ENCODE results near the gene SAP30. TPM values are rescaled to one million over a fixed set of nuclear protein-coding genes. Genes with fewer than 3 reads are reported as not detected.
A peak's percentile ranks its signal among the peaks of the same experiment; 100 is the strongest.

Gene SAP30
- total and polyA plus RNA-seq, 8 donors = 2.3 to 7.5 (median 4.0) TPM

GRCh38 chr4:173405840-173406606 lies 35.3 kb downstream of the SAP30 start:
- intact Hi-C loops (cut with DNase I) = no loop called here
- Histone ChIP-seq H3K4me3 (no peak overlapping the region), H3K4me1 (peaks cover 0 to 10% (median 0%) of the 10 kb centered on the region in 3 donors), H3K27ac (no peak overlapping the region), H3K36me3 (no peaks in the 10 kb centered on the region), H3K27me3 (no peaks in the 10 kb centered on the region), H3K9me3 (no peaks in the 10 kb centered on the region)
- WGBS, 2 donors = 76 to 81% methylated on average over 4 of the region's 4 CpGs
- TF ChIP-seq, protein P1, sequence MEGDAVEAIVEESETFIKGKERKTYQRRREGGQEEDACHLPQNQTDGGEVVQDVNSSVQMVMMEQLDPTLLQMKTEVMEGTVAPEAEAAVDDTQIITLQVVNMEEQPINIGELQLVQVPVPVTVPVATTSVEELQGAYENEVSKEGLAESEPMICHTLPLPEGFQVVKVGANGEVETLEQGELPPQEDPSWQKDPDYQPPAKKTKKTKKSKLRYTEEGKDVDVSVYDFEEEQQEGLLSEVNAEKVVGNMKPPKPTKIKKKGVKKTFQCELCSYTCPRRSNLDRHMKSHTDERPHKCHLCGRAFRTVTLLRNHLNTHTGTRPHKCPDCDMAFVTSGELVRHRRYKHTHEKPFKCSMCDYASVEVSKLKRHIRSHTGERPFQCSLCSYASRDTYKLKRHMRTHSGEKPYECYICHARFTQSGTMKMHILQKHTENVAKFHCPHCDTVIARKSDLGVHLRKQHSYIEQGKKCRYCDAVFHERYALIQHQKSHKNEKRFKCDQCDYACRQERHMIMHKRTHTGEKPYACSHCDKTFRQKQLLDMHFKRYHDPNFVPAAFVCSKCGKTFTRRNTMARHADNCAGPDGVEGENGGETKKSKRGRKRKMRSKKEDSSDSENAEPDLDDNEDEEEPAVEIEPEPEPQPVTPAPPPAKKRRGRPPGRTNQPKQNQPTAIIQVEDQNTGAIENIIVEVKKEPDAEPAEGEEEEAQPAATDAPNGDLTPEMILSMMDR (IDR thresholded peaks at IDR 0.05) = no peak
- DNase-seq (no peak), FAIRE-seq (no peak), ATAC-seq (no peak)

GRCh38 chr4:173410079-173410478 lies 39.3 kb downstream of the SAP30 start:
- intact Hi-C loops (cut with DNase I) = loop anchor here (5.0 to 10.0 kb wide), 3 partner anchors 85 to 395 kb away; no protein-coding TSS in a partner anchor
- H3K36me3 ChIP-seq = no peaks in the 10 kb centered on the region
- WGBS, 2 donors = 44 to 45% methylated on average over 2 of the region's 2 CpGs
- no peaks in the 10 kb centered on the region for H3K9me3 ChIP-seq
- H3K27me3 ChIP-seq = no peaks in the 10 kb centered on the region
- DNase-seq = no peak
- H3K4me1 ChIP-seq = peaks cover 0 to 2% (median 0%) of the 10 kb centered on the region in 3 donors
- TF ChIP-seq, protein P1 (IDR thresholded peaks at IDR 0.05) = no peak
- H3K27ac ChIP-seq = no peak overlapping the region
- H3K4me3 ChIP-seq = no peak overlapping the region
- FAIRE-seq = no peak
- no peak for ATAC-seq

DNA sequence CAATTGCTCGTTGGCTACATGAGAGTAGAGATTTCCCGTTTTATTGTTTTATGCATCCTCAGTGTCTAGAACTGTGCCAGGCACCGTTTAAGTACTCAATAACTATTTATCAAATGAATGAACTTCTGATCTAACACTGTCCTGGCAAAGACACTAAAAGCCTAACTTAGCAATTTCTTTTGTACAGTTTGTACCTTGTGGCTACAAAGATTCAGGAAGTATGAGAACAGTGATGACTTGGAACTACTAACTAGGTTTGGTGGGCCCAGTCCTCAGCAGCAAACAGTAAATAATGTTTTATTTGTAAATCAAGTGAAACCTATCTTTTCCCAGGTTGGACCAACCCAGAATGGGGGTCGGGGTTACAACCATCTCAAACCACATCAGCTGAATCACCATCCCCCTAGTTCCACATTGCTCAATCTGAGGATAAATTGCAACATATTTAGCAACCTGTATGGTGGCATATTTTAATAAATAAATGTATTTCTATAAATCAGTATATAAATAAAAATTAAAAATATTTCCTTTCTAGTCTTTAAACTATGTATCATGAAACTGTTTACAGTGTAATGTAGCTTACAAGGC lies 40.4 kb downstream of the SAP30 start:
- no peaks in the 10 kb centered on the region for H3K27me3 ChIP-seq
- FAIRE-seq (no peak), DNase-seq (no peak), ATAC-seq (peak in 1 of 4 donors; percentile 30)
- H3K27ac ChIP-seq = no peak overlapping the region
- H3K36me3 ChIP-seq = no peaks in the 10 kb centered on the region
- peaks cover 0 to 2% (median 0%) of the 10 kb centered on the region in 3 donors for H3K4me1 ChIP-seq
- intact Hi-C loops (cut with DNase I) = loop anchor here (5.0 to 10.0 kb wide), 3 partner anchors 86 to 396 kb away; no protein-coding TSS in a partner anchor
- WGBS, 2 donors = 39 to 52% methylated on average over 4 of the region's 4 CpGs
- TF ChIP-seq, protein P1 (IDR thresholded peaks at IDR 0.05) = no peak
- no peaks in the 10 kb centered on the region for H3K9me3 ChIP-seq
- no peak overlapping the region for H3K4me3 ChIP-seq

- intact Hi-C loops (cut with DNase I) = loop anchor here (5.0 to 10.0 kb wide), 3 partner anchors 88 to 398 kb away; no protein-coding TSS in a partner anchor
- Histone ChIP-seq H3K27me3 (no peaks in the 10 kb centered on the region), H3K36me3 (no peaks in the 10 kb centered on the region), H3K9me3 (no peaks in the 10 kb centered on the region), H3K4me1 (peaks cover 0 to 3% (median 2%) of the 10 kb centered on the region in 3 donors), H3K4me3 (no peak overlapping the region), H3K27ac (no peak overlapping the region)
- 69% methylated on average over 1 of the region's 1 CpG for WGBS, 2 donors
- TF ChIP-seq, protein P1 (IDR thresholded peaks at IDR 0.05) = no peak
- ATAC-seq (no peak), DNase-seq (no peak), FAIRE-seq (no peak)
Measured at GRCh38 chr4:173413036-173413435, 42.3 kb downstream of the SAP30 start.

Measured in pancreas (tissue), 10 donors.